Measurements from ENCODE around the gene DNAJC16.

DNAJC16 gene

DNA sequence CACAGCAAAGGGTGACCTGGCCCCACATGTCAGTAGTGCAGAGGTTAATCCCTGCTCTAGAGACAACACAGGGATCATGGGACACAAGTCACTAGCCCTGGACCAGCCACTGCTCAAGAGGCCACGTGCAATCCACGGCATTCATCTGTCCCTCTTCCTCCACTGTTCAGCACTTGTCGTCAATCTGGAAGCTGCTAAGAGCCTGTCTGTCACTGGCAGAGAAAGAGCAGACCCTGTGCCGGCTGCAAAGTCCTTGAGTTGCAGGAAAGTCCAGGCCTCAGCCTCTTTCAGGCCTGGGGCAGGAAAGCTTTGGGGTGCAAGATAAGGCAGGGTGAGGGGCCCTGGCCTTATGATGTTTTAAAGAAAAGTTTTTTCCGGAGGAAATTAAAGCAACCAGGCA, 34.1 kb upstream of the DNAJC16 start:
- Histone ChIP-seq H4K20me1 (ENCODE audit: insufficient read depth, low read length) (no peaks in the 10 kb centered on the region), H3K9ac (ENCODE audit: low read length) (no peak overlapping the region), H3K36me3 (replicated peaks; ENCODE audit: insufficient read depth, low read length) (no peaks in the 10 kb centered on the region), H3K27me3 (replicated peaks; ENCODE audit: insufficient read depth, low read length) (no peaks in the 10 kb centered on the region), H3K9me3 (replicated peaks; ENCODE audit: insufficient read depth, low read length) (no peaks in the 10 kb centered on the region), H2AFZ (ENCODE audit: low read length) (no peak overlapping the region), H3K4me1 (ENCODE audit: low read length) (no peaks in the 10 kb centered on the region), H3K79me2 (ENCODE audit: low read length) (no peaks in the 10 kb centered on the region), H3F3A (ENCODE audit: insufficient read depth, low read length) (no peaks in the 10 kb centered on the region), H3K4me2 (ENCODE audit: low read depth, low read length) (no peak overlapping the region), H3K9me2 (replicated peaks; ENCODE audit: insufficient read depth, low read length) (no peaks in the 10 kb centered on the region), H3K4me3 (ENCODE audit: low read length) (no peak overlapping the region), H3K27ac (ENCODE audit: low read length) (no peak overlapping the region)
- no peak for DNase-seq
- no peak for TF ChIP-seq EZH2phosphoT487 (IDR thresholded peaks at IDR 0.05; ENCODE audit: low read length)
- TF ChIP-seq, protein P1, sequence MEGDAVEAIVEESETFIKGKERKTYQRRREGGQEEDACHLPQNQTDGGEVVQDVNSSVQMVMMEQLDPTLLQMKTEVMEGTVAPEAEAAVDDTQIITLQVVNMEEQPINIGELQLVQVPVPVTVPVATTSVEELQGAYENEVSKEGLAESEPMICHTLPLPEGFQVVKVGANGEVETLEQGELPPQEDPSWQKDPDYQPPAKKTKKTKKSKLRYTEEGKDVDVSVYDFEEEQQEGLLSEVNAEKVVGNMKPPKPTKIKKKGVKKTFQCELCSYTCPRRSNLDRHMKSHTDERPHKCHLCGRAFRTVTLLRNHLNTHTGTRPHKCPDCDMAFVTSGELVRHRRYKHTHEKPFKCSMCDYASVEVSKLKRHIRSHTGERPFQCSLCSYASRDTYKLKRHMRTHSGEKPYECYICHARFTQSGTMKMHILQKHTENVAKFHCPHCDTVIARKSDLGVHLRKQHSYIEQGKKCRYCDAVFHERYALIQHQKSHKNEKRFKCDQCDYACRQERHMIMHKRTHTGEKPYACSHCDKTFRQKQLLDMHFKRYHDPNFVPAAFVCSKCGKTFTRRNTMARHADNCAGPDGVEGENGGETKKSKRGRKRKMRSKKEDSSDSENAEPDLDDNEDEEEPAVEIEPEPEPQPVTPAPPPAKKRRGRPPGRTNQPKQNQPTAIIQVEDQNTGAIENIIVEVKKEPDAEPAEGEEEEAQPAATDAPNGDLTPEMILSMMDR (IDR thresholded peaks at IDR 0.05; ENCODE audit: low read length): no peak
- no peak for TF ChIP-seq EZH2 (optimal IDR thresholded peaks at IDR 0.05; ENCODE audit: low read depth, low read length)

DNA sequence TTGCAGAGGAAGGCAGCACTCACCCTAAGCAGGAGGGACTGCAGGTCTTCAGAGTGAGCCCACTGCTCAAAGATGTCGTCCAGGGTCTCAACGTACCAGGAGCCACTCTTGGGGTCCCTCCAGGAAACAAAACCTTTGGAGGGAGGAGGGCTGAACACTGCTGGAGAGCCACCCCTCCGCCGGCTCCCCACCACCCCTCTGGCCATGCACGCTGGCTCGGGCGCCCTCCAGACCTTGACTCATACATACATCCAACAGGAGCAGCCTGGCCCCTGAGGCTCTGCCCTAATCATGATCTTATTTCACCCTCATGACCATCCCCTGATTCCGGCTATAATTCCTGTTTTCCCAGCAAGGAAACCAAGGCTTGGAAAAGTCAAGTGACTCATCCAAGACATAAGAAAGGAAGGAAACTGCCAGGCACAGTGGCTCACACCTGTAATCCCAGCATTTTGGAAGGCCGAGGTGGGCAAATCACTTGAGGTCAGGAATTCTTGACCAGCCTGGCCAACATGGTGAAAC, 32.7 kb upstream of the DNAJC16 start:
- no peaks in the 10 kb centered on the region for H3K27me3 ChIP-seq (replicated peaks; ENCODE audit: insufficient read depth, low read length)
- no peaks in the 10 kb centered on the region for H3K9me2 ChIP-seq (replicated peaks; ENCODE audit: insufficient read depth, low read length)
- no peak overlapping the region for H3K4me2 ChIP-seq (ENCODE audit: low read depth, low read length)
- H3K4me1 ChIP-seq (ENCODE audit: low read length): no peaks in the 10 kb centered on the region
- H3K4me3 ChIP-seq (ENCODE audit: low read length): no peak overlapping the region
- H3K27ac ChIP-seq (ENCODE audit: low read length): no peak overlapping the region
- no peaks in the 10 kb centered on the region for H3K79me2 ChIP-seq (ENCODE audit: low read length)
- H4K20me1 ChIP-seq (ENCODE audit: insufficient read depth, low read length): no peaks in the 10 kb centered on the region
- no peak overlapping the region for H2AFZ ChIP-seq (ENCODE audit: low read length)
- H3K9me3 ChIP-seq (replicated peaks; ENCODE audit: insufficient read depth, low read length): no peaks in the 10 kb centered on the region
- no peak for TF ChIP-seq EZH2phosphoT487 (IDR thresholded peaks at IDR 0.05; ENCODE audit: low read length)
- no peak for TF ChIP-seq EZH2 (optimal IDR thresholded peaks at IDR 0.05; ENCODE audit: low read depth, low read length)
- TF ChIP-seq, protein P1 (IDR thresholded peaks at IDR 0.05; ENCODE audit: low read length): no peak
- no peak overlapping the region for H3K9ac ChIP-seq (ENCODE audit: low read length)
- no peaks in the 10 kb centered on the region for H3F3A ChIP-seq (ENCODE audit: insufficient read depth, low read length)
- no peak for DNase-seq
- H3K36me3 ChIP-seq (replicated peaks; ENCODE audit: insufficient read depth, low read length): no peaks in the 10 kb centered on the region

DNA sequence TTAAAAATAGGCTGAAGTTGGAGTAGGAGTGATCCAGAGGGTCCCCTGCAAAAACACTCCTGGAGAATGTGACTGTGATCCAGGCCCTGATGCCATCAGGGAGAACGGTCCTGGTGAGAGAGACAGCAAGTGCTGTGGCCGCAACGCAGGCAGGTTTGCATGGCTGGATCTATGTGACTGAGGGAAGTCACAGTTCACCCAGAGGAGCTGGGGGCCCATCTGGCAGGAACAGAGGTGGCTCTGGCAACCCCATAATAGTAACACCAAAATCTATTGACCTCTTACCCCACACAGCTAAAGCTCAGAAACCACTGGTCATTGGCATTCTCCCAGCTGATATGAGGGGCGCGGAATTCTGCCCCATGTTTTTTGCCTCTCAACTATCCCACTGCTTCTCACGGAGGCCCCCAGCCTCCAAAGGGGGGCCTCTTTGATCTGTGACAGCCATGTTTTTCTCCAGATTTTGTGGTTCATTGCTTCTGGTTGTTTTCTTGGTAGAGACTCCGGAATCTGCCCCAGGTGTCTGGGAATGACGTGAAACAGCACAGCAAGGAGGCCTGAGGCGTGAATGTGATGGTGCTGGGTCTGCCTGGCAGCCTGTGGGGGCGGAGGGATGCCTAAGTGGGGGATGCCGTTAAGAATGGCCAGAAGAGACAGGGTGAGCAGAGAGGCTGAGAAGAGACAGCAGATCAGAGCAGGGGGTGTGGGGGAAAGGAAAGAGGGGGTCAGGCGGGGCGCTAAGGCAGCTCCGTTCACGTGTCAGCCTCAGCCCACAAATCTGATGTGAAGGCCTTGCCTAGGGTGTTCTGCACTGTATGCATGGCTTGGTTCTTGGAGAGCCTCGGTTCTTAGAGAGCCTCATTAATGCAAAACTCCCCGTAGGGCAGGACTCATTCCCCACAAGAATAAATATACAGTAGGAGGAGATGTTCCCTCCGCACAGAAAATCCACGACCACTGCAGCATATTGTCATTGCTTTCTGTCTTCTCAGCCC, 26.2 kb upstream of the DNAJC16 start:
- TF ChIP-seq, protein P1 (IDR thresholded peaks at IDR 0.05; ENCODE audit: low read length): no peak
- TF ChIP-seq EZH2phosphoT487 (IDR thresholded peaks at IDR 0.05; ENCODE audit: low read length): no peak
- no peak for TF ChIP-seq EZH2 (optimal IDR thresholded peaks at IDR 0.05; ENCODE audit: low read depth, low read length)
- Histone ChIP-seq H3K27ac (ENCODE audit: low read length) (no peak overlapping the region), H2AFZ (ENCODE audit: low read length) (no peak overlapping the region), H4K20me1 (ENCODE audit: insufficient read depth, low read length) (no peaks in the 10 kb centered on the region), H3K9ac (ENCODE audit: low read length) (no peak overlapping the region), H3K9me3 (replicated peaks; ENCODE audit: insufficient read depth, low read length) (no peaks in the 10 kb centered on the region), H3K4me1 (ENCODE audit: low read length) (no peaks in the 10 kb centered on the region), H3K9me2 (replicated peaks; ENCODE audit: insufficient read depth, low read length) (no peaks in the 10 kb centered on the region), H3K27me3 (replicated peaks; ENCODE audit: insufficient read depth, low read length) (no peaks in the 10 kb centered on the region), H3K4me3 (ENCODE audit: low read length) (no peak overlapping the region), H3F3A (ENCODE audit: insufficient read depth, low read length) (no peaks in the 10 kb centered on the region), H3K4me2 (ENCODE audit: low read depth, low read length) (no peak overlapping the region), H3K79me2 (ENCODE audit: low read length) (no peaks in the 10 kb centered on the region), H3K36me3 (replicated peaks; ENCODE audit: insufficient read depth, low read length) (no peaks in the 10 kb centered on the region)
- DNase-seq: no peak

Measured in MM.1S (cell line).